ENCODE results near the gene UNC119.

Gene UNC119

DNA sequence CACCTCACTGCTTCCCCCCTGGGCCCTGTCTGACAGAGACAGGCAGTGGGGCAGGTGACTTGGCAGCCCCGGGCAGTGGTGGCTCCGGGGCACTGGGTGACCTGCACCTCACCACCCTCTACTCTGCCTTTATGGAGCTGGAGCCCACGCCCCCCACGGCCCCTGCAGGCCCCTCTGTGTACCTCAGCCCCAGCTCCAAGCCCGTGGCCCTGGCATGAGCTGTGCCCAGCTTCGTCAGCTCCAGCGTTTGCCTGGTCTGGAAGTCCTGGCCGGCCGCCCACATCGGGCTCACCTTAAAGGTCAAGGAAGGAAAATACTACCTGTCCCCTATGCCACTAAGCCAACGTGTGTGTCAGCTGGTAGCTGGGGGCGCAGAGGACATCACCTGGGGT is 15.2 kb downstream of the UNC119 start:
- no peak overlapping the region for H4K8ac ChIP-seq (ENCODE audit: low read depth, low read length)
- no peaks in the 10 kb centered on the region for H3K79me1 ChIP-seq (ENCODE audit: low read depth, low read length)
- H2AFZ ChIP-seq (ENCODE audit: low read length), result no peak overlapping the region
- H3K27me3 ChIP-seq (ENCODE audit: control insufficient read depth in 3 of 3, insufficient read depth in 3 of 3, low read depth in 1 of 3, low read length in 3 of 3), result peaks cover 0 to 45% (median 0%) of the 10 kb centered on the region in 3 experiments
- H3K9me3 ChIP-seq (replicated peaks in 1 of 2; ENCODE audit: control insufficient read depth in 2 of 2, insufficient read depth in 1 of 2, low read depth in 1 of 2, low read length in 2 of 2), result no peaks in the 10 kb centered on the region
- no peak overlapping the region for H3K4me2 ChIP-seq (ENCODE audit: insufficient read depth, low read length, poor library complexity, severe bottlenecking)
- no peak overlapping the region for H3K4ac ChIP-seq (ENCODE audit: low read length)
- H2BK15ac ChIP-seq (ENCODE audit: low read length), result no peak overlapping the region
- no peak for DNase-seq (ENCODE audit: low spot score)
- peak overlapping the region; percentile 5 for H3K23ac ChIP-seq (ENCODE audit: low read depth, low read length, poor library complexity)
- H2BK5ac ChIP-seq (ENCODE audit: low read length), result no peak overlapping the region
- no peaks in the 10 kb centered on the region for H3K36me3 ChIP-seq (replicated peaks in 1 of 2; ENCODE audit: control insufficient read depth in 2 of 2, insufficient read depth in 2 of 2, low read length in 2 of 2)
- H2BK12ac ChIP-seq (ENCODE audit: low read length), result no peak overlapping the region
- H3K4me1 ChIP-seq (ENCODE audit: control insufficient read depth in 2 of 2, insufficient read depth in 1 of 2, low read depth in 1 of 2, low read length in 2 of 2), result peaks cover 0 to 3% of the 10 kb centered on the region in 2 donors
- H3K4me3 ChIP-seq (ENCODE audit: low read length in 2 of 2), result no peak overlapping the region
- H2BK120ac ChIP-seq (ENCODE audit: low read depth, low read length), result no peak overlapping the region
- peak overlapping the region; percentile 19 for H3K18ac ChIP-seq (ENCODE audit: low read length)
- peak overlapping the region; percentile 71 for H2AK5ac ChIP-seq (ENCODE audit: low read depth, low read length)
- H3K14ac ChIP-seq (ENCODE audit: low read length), result no peak overlapping the region
- H3K9ac ChIP-seq (ENCODE audit: low read depth, low read length, poor library complexity), result no peak overlapping the region
- WGBS, 2 donors (ENCODE audit: extremely low coverage in 2 of 2, insufficient read length in 2 of 2, insufficient replicate concordance in 1 of 2), result no CpG with 5 or more reads among the region's 12 CpGs
- H3K27ac ChIP-seq (replicated peaks; ENCODE audit: low read length), result no peak overlapping the region
- no peak overlapping the region for H4K91ac ChIP-seq (ENCODE audit: low read depth, low read length, poor library complexity)

- peaks cover 0 to 3% of the 10 kb centered on the region in 2 donors for H3K4me1 ChIP-seq (ENCODE audit: control insufficient read depth in 2 of 2, insufficient read depth in 1 of 2, low read depth in 1 of 2, low read length in 2 of 2)
- H2AK5ac ChIP-seq (ENCODE audit: low read depth, low read length), result peak overlapping the region; percentile 71
- H3K18ac ChIP-seq (ENCODE audit: low read length), result peak overlapping the region; percentile 41
- H2AFZ ChIP-seq (ENCODE audit: low read length), result no peak overlapping the region
- peak overlapping the region; percentile 2 for H3K4ac ChIP-seq (ENCODE audit: low read length)
- H3K27me3 ChIP-seq (ENCODE audit: control insufficient read depth in 3 of 3, insufficient read depth in 3 of 3, low read depth in 1 of 3, low read length in 3 of 3), result peaks cover 0 to 47% (median 0%) of the 10 kb centered on the region in 3 experiments
- peak overlapping the region; percentile 5 for H3K23ac ChIP-seq (ENCODE audit: low read depth, low read length, poor library complexity)
- H3K36me3 ChIP-seq (replicated peaks in 1 of 2; ENCODE audit: control insufficient read depth in 2 of 2, insufficient read depth in 2 of 2, low read length in 2 of 2), result no peaks in the 10 kb centered on the region
- H3K27ac ChIP-seq (replicated peaks; ENCODE audit: low read length), result no peak overlapping the region
- no peak overlapping the region for H4K91ac ChIP-seq (ENCODE audit: low read depth, low read length, poor library complexity)
- no peak overlapping the region for H3K4me3 ChIP-seq (ENCODE audit: low read length in 2 of 2)
- no peak overlapping the region for H2BK15ac ChIP-seq (ENCODE audit: low read length)
- no peak overlapping the region for H3K9ac ChIP-seq (ENCODE audit: low read depth, low read length, poor library complexity)
- H3K9me3 ChIP-seq (replicated peaks in 1 of 2; ENCODE audit: control insufficient read depth in 2 of 2, insufficient read depth in 1 of 2, low read depth in 1 of 2, low read length in 2 of 2), result no peaks in the 10 kb centered on the region
- H3K14ac ChIP-seq (ENCODE audit: low read length), result no peak overlapping the region
- H3K4me2 ChIP-seq (ENCODE audit: insufficient read depth, low read length, poor library complexity, severe bottlenecking), result no peak overlapping the region
- DNase-seq (ENCODE audit: low spot score), result no peak
- H4K8ac ChIP-seq (ENCODE audit: low read depth, low read length), result no peak overlapping the region
- no CpG with 5 or more reads among the region's 9 CpGs for WGBS, 2 donors (ENCODE audit: extremely low coverage in 2 of 2, insufficient read length in 2 of 2, insufficient replicate concordance in 1 of 2)
- no peak overlapping the region for H2BK12ac ChIP-seq (ENCODE audit: low read length)
- no peak overlapping the region for H2BK120ac ChIP-seq (ENCODE audit: low read depth, low read length)
- H2BK5ac ChIP-seq (ENCODE audit: low read length), result no peak overlapping the region
- H3K79me1 ChIP-seq (ENCODE audit: low read depth, low read length), result no peaks in the 10 kb centered on the region
Observed at GRCh38 chr17:28536532-28537218, 15.7 kb downstream of the UNC119 start.

DNA sequence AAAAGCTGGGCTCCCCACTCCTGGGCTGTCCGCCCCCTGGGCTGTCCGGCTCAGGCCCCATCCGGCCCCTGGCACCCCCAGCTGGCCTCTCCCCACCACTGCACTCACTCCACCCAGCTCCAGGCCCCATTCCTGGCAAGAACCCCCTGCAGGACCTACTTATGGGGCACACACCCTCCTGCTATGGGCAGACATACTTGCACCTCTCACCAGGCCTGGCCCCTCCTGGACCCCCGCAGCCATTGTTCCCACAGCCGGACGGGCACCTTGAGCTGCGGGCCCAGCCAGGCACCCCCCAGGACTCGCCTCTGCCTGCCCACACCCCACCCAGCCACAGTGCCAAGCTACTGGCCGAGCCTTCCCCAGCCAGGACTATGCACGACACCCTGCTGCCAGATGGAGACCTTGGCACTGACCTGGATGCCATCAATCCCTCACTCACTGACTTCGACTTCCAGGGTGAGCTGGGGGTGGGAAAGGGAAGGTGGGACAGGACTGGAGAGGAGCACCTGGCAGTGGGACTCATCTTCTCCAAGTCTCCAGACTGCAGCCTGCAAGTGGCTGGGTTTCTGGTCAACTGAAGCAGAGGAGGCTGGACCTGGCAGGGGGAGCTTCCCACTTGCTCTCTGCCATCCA is 17.6 kb downstream of the UNC119 start:
- Histone ChIP-seq H2BK5ac (ENCODE audit: low read length) (peak overlapping the region; percentile 48), H3K4ac (ENCODE audit: low read length) (no peak overlapping the region), H3K79me1 (ENCODE audit: low read depth, low read length) (no peaks in the 10 kb centered on the region), H2BK120ac (ENCODE audit: low read depth, low read length) (no peak overlapping the region), H2AFZ (ENCODE audit: low read length) (no peak overlapping the region), H2AK5ac (ENCODE audit: low read depth, low read length) (peak overlapping the region; percentile 75), H4K8ac (ENCODE audit: low read depth, low read length) (peak overlapping the region; percentile 23), H3K4me1 (ENCODE audit: control insufficient read depth in 2 of 2, insufficient read depth in 1 of 2, low read depth in 1 of 2, low read length in 2 of 2) (peaks cover 0 to 6% of the 10 kb centered on the region in 2 donors), H3K27ac (replicated peaks; ENCODE audit: low read length) (no peak overlapping the region), H4K91ac (ENCODE audit: low read depth, low read length, poor library complexity) (no peak overlapping the region), H2BK15ac (ENCODE audit: low read length) (no peak overlapping the region), H3K27me3 (ENCODE audit: control insufficient read depth in 3 of 3, insufficient read depth in 3 of 3, low read depth in 1 of 3, low read length in 3 of 3) (peaks cover 0 to 51% (median 0%) of the 10 kb centered on the region in 3 experiments), H3K9me3 (replicated peaks in 1 of 2; ENCODE audit: control insufficient read depth in 2 of 2, insufficient read depth in 1 of 2, low read depth in 1 of 2, low read length in 2 of 2) (no peaks in the 10 kb centered on the region), H3K18ac (ENCODE audit: low read length) (peak overlapping the region; percentile 71), H3K9ac (ENCODE audit: low read depth, low read length, poor library complexity) (no peak overlapping the region), H3K4me3 (ENCODE audit: low read length in 2 of 2) (no peak overlapping the region), H3K23ac (ENCODE audit: low read depth, low read length, poor library complexity) (no peak overlapping the region), H3K14ac (ENCODE audit: low read length) (no peak overlapping the region), H2BK12ac (ENCODE audit: low read length) (no peak overlapping the region), H3K4me2 (ENCODE audit: insufficient read depth, low read length, poor library complexity, severe bottlenecking) (no peak overlapping the region), H3K36me3 (replicated peaks in 1 of 2; ENCODE audit: control insufficient read depth in 2 of 2, insufficient read depth in 2 of 2, low read length in 2 of 2) (no peaks in the 10 kb centered on the region)
- WGBS, 2 donors (ENCODE audit: extremely low coverage in 2 of 2, insufficient read length in 2 of 2, insufficient replicate concordance in 1 of 2), result no CpG with 5 or more reads among the region's 11 CpGs
- DNase-seq (ENCODE audit: low spot score), result no peak

GRCh38 chr17:28533091-28533807 is 19.2 kb downstream of the UNC119 start:
- Histone ChIP-seq H3K27ac (replicated peaks; ENCODE audit: low read length) (no peak overlapping the region), H3K14ac (ENCODE audit: low read length) (no peak overlapping the region), H3K4me1 (ENCODE audit: control insufficient read depth in 2 of 2, insufficient read depth in 1 of 2, low read depth in 1 of 2, low read length in 2 of 2) (peaks cover 5 to 9% of the 10 kb centered on the region in 2 donors), H2BK12ac (ENCODE audit: low read length) (peak overlapping the region; percentile 89), H2BK5ac (ENCODE audit: low read length) (no peak overlapping the region), H3K4me3 (ENCODE audit: low read length in 2 of 2) (no peak overlapping the region), H3K79me1 (ENCODE audit: low read depth, low read length) (no peaks in the 10 kb centered on the region), H2AK5ac (ENCODE audit: low read depth, low read length) (peak overlapping the region; percentile 54), H4K91ac (ENCODE audit: low read depth, low read length, poor library complexity) (no peak overlapping the region), H4K8ac (ENCODE audit: low read depth, low read length) (peak overlapping the region; percentile 54), H2BK120ac (ENCODE audit: low read depth, low read length) (no peak overlapping the region), H3K23ac (ENCODE audit: low read depth, low read length, poor library complexity) (peak overlapping the region; percentile 45), H3K9ac (ENCODE audit: low read depth, low read length, poor library complexity) (no peak overlapping the region), H3K36me3 (replicated peaks in 1 of 2; ENCODE audit: control insufficient read depth in 2 of 2, insufficient read depth in 2 of 2, low read length in 2 of 2) (no peaks in the 10 kb centered on the region), H3K27me3 (ENCODE audit: control insufficient read depth in 3 of 3, insufficient read depth in 3 of 3, low read depth in 1 of 3, low read length in 3 of 3) (peaks cover 0 to 48% (median 0%) of the 10 kb centered on the region in 3 experiments), H3K4ac (ENCODE audit: low read length) (no peak overlapping the region), H2AFZ (ENCODE audit: low read length) (no peak overlapping the region), H3K18ac (ENCODE audit: low read length) (peak overlapping the region; percentile 65), H3K9me3 (replicated peaks in 1 of 2; ENCODE audit: control insufficient read depth in 2 of 2, insufficient read depth in 1 of 2, low read depth in 1 of 2, low read length in 2 of 2) (no peaks in the 10 kb centered on the region), H2BK15ac (ENCODE audit: low read length) (peak overlapping the region; percentile 20), H3K4me2 (ENCODE audit: insufficient read depth, low read length, poor library complexity, severe bottlenecking) (no peak overlapping the region)
- 100% methylated on average over 1 of the region's 16 CpGs; no CpG with 5 or more reads in 1 of the 2 donors for WGBS, 2 donors (ENCODE audit: extremely low coverage in 2 of 2, insufficient read length in 2 of 2, insufficient replicate concordance in 1 of 2)
- no peak for DNase-seq (ENCODE audit: low spot score)
